ENCODE data around the gene SHC2. TPM values are rescaled to one million over a fixed set of nuclear protein-coding genes. Genes with fewer than 3 reads are reported as not detected.

SHC2 gene
- total and polyA plus RNA-seq, 2 of the 13 experiments (the other 11 are each of a cell fraction or from before 2014, with no cell fraction given), result 9.0 to 18.3 TPM

DNA sequence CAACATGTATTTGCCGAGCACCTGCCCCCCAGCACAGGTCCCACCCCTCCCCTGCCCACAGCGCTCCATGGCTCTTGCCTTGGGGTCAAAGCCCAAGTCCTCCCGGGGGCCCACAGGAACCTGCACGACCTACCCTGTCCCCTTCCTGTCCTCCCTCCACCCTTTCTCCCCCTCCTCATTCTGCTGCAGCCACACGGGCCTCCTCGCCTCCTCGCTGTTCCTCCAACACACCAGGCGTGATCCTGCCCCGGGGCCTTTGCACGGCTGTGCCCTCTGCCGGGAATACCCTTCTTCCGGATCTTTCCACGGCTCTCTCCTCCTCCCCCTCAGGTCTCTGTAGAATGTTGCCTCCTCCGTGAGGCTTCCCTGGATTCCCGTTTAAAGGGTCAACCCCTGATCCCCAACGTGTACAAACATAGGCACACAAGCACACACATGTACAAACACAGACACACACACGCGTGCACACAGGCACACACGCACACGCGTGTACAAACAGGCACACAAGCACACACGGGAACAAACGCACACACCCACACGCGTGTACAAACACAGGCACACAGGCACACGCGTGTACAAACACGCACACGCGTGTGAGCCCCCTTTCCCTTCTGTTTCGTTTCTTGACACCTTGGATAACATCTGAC lies 38.3 kb upstream of the SHC2 start (continued):
- TF ChIP-seq ZFP36L1 (CRISPR knock-in tag; IDR thresholded peaks at IDR 0.05) (no peak), MIXL1 (CRISPR knock-in tag; IDR thresholded peaks at IDR 0.05) (no peak), ZNF652 (CRISPR knock-in tag; IDR thresholded peaks at IDR 0.05; ENCODE audit: borderline replicate concordance, low read depth) (no peak), POGZ (CRISPR knock-in tag; IDR thresholded peaks at IDR 0.05) (peak; percentile 17; the same call in 1 of the 2 replicates), STAG1 (CRISPR knock-in tag; IDR thresholded peaks at IDR 0.05) (no peak), SRSF1 (optimal IDR thresholded peaks at IDR 0.05; ENCODE audit: low read depth, low read length) (peak; percentile 40), MAZ (IDR thresholded peaks at IDR 0.05; ENCODE audit: borderline replicate concordance, low read depth, low read length) (no peak), MAZ (CRISPR knock-in tag; IDR thresholded peaks at IDR 0.05; ENCODE audit: low read depth) (peak; percentile 32; the same call in 1 of the 2 replicates), ZNF550 (CRISPR knock-in tag; IDR thresholded peaks at IDR 0.05; ENCODE audit: borderline replicate concordance) (no peak), MAFK (conservative IDR thresholded peaks at IDR 0.05 in 1 of 2, IDR thresholded peaks at IDR 0.05 in 1 of 2; ENCODE audit: low read length in 2 of 2) (no peak), ATF1 (CRISPR knock-in tag; IDR thresholded peaks at IDR 0.05) (no peak), PCBP1 (IDR thresholded peaks at IDR 0.05; ENCODE audit: borderline replicate concordance, low read depth, low read length) (0 out of 2 replicates have a peak, but pooled peaks have one; percentile 77), NKX3-1 (CRISPR knock-in tag; IDR thresholded peaks at IDR 0.05) (no peak), DR1 (CRISPR knock-in tag; IDR thresholded peaks at IDR 0.05) (no peak), SALL1 (CRISPR knock-in tag; IDR thresholded peaks at IDR 0.05) (peak; percentile 54; the same call in 1 of the 2 replicates), MXD4 (CRISPR knock-in tag; IDR thresholded peaks at IDR 0.05) (no peak), ZNF883 (CRISPR knock-in tag; IDR thresholded peaks at IDR 0.05; ENCODE audit: not compliant biosample characterization) (no peak), ZMYM2 (CRISPR knock-in tag; IDR thresholded peaks at IDR 0.05) (peak; percentile 80; the same call in 1 of the 2 replicates), ESRRA (CRISPR knock-in tag; IDR thresholded peaks at IDR 0.05; ENCODE audit: low read depth) (0 out of 2 replicates have a peak, but pooled peaks have one; percentile 47), GTF3A (CRISPR knock-in tag; conservative IDR thresholded peaks at IDR 0.05) (no peak)
- TF ChIP-seq, protein P1, sequence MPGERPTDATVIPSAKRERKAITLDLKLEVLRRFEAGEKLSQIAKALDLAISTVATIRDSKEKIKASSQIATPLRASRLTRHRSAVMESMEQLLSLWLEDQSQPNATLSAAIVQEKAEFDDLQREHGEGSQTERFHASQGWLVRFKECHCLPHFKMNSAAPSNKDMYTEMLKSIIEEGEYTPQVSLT (CRISPR knock-in tag; IDR thresholded peaks at IDR 0.05; ENCODE audit: borderline replicate concordance, low read depth), result no peak
- TF ChIP-seq, protein P2, sequence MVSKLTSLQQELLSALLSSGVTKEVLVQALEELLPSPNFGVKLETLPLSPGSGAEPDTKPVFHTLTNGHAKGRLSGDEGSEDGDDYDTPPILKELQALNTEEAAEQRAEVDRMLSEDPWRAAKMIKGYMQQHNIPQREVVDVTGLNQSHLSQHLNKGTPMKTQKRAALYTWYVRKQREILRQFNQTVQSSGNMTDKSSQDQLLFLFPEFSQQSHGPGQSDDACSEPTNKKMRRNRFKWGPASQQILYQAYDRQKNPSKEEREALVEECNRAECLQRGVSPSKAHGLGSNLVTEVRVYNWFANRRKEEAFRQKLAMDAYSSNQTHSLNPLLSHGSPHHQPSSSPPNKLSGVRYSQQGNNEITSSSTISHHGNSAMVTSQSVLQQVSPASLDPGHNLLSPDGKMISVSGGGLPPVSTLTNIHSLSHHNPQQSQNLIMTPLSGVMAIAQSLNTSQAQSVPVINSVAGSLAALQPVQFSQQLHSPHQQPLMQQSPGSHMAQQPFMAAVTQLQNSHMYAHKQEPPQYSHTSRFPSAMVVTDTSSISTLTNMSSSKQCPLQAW (CRISPR knock-in tag; IDR thresholded peaks at IDR 0.05), result 0 out of 2 replicates have a peak, but pooled peaks have one; percentile 18
- TF ChIP-seq, protein P3, sequence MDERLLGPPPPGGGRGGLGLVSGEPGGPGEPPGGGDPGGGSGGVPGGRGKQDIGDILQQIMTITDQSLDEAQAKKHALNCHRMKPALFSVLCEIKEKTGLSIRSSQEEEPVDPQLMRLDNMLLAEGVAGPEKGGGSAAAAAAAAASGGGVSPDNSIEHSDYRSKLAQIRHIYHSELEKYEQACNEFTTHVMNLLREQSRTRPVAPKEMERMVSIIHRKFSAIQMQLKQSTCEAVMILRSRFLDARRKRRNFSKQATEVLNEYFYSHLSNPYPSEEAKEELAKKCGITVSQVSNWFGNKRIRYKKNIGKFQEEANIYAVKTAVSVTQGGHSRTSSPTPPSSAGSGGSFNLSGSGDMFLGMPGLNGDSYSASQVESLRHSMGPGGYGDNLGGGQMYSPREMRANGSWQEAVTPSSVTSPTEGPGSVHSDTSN (CRISPR knock-in tag; IDR thresholded peaks at IDR 0.05), result no peak
- TF ChIP-seq, protein P4, sequence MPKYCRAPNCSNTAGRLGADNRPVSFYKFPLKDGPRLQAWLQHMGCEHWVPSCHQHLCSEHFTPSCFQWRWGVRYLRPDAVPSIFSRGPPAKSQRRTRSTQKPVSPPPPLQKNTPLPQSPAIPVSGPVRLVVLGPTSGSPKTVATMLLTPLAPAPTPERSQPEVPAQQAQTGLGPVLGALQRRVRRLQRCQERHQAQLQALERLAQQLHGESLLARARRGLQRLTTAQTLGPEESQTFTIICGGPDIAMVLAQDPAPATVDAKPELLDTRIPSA (CRISPR knock-in tag; IDR thresholded peaks at IDR 0.05; ENCODE audit: borderline replicate concordance), result no peak
- TF ChIP-seq, protein P5, sequence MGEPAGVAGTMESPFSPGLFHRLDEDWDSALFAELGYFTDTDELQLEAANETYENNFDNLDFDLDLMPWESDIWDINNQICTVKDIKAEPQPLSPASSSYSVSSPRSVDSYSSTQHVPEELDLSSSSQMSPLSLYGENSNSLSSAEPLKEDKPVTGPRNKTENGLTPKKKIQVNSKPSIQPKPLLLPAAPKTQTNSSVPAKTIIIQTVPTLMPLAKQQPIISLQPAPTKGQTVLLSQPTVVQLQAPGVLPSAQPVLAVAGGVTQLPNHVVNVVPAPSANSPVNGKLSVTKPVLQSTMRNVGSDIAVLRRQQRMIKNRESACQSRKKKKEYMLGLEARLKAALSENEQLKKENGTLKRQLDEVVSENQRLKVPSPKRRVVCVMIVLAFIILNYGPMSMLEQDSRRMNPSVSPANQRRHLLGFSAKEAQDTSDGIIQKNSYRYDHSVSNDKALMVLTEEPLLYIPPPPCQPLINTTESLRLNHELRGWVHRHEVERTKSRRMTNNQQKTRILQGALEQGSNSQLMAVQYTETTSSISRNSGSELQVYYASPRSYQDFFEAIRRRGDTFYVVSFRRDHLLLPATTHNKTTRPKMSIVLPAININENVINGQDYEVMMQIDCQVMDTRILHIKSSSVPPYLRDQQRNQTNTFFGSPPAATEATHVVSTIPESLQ (CRISPR knock-in tag; conservative IDR thresholded peaks at IDR 0.05), result no peak
